ENCODE data around the gene LNX1.

GRCh38 chr4:53444954-53445353, 146.3 kb downstream of the LNX1 start:
- TF ChIP-seq, protein P1, sequence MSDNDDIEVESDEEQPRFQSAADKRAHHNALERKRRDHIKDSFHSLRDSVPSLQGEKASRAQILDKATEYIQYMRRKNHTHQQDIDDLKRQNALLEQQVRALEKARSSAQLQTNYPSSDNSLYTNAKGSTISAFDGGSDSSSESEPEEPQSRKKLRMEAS (IDR thresholded peaks at IDR 0.05; ENCODE audit: low read depth, low read length), result no peak
- TF ChIP-seq ATF3 (IDR thresholded peaks at IDR 0.05; ENCODE audit: borderline replicate concordance, extremely low read depth, low read depth, low read length) (no peak), CTCF (IDR thresholded peaks at IDR 0.05 in 2 of 3, conservative IDR thresholded peaks at IDR 0.05 in 1 of 3; ENCODE audit: control insufficient read depth in 2 of 3, extremely low read depth in 1 of 3, insufficient read depth in 1 of 3, low read depth in 3 of 3, low read length in 3 of 3) (no peak), FOS (IDR thresholded peaks at IDR 0.05; ENCODE audit: borderline replicate concordance, extremely low read depth, insufficient read length) (no peak), ETV6 (conservative IDR thresholded peaks at IDR 0.05 in 1 of 2, IDR thresholded peaks at IDR 0.05 in 1 of 2; ENCODE audit: borderline replicate concordance in 1 of 2, low read depth in 1 of 2) (no peak)

Data from GM12878 (cell line).